Muscle layer of colon (tissue), 2 donors: ENCODE data around the gene ERAP2.

Experiments used
- H3K27ac ChIP-seq: one replicate; pipeline ENCODE4 v1.7.0; 2013; ENCODE audit warnings: low read depth, mild to moderate bottlenecking, low read length, moderate library complexity
- H3K27me3 ChIP-seq, 2 donors: one replicate each; pipeline ENCODE4 v1.7.0; 2013; ENCODE audit warnings: low read length in 2 of 2, mild to moderate bottlenecking in 2 of 2; ENCODE audit not compliant: insufficient read depth in 2 of 2, control insufficient read depth in 1 of 2
- H3K36me3 ChIP-seq: one replicate; pipeline ENCODE4 v1.7.0; 2013; ENCODE audit warnings: mild to moderate bottlenecking, low read length; ENCODE audit not compliant: insufficient read depth
- H3K4me1 ChIP-seq: one replicate; pipeline ENCODE4 v1.7.0; 2013; ENCODE audit warnings: mild to moderate bottlenecking, low read length; ENCODE audit not compliant: insufficient read depth
- H3K4me3 ChIP-seq, 2 donors: one replicate each; pipeline ENCODE4 v1.7.0; 2013; ENCODE audit warnings: low read length in 2 of 2, low read depth in 1 of 2, mild to moderate bottlenecking in 1 of 2, moderate library complexity in 1 of 2
- H3K9ac ChIP-seq: one replicate; pipeline ENCODE4 v1.7.0; 2013; ENCODE audit warnings: low read length
- H3K9me3 ChIP-seq: one replicate; pipeline ENCODE4 v1.7.0; 2013; ENCODE audit warnings: mild to moderate bottlenecking, low read length
- donor health status: abdominal sarcoma.
- donor health status: Adenocarcinoma of cecum.

ERAP2 gene

DNA sequence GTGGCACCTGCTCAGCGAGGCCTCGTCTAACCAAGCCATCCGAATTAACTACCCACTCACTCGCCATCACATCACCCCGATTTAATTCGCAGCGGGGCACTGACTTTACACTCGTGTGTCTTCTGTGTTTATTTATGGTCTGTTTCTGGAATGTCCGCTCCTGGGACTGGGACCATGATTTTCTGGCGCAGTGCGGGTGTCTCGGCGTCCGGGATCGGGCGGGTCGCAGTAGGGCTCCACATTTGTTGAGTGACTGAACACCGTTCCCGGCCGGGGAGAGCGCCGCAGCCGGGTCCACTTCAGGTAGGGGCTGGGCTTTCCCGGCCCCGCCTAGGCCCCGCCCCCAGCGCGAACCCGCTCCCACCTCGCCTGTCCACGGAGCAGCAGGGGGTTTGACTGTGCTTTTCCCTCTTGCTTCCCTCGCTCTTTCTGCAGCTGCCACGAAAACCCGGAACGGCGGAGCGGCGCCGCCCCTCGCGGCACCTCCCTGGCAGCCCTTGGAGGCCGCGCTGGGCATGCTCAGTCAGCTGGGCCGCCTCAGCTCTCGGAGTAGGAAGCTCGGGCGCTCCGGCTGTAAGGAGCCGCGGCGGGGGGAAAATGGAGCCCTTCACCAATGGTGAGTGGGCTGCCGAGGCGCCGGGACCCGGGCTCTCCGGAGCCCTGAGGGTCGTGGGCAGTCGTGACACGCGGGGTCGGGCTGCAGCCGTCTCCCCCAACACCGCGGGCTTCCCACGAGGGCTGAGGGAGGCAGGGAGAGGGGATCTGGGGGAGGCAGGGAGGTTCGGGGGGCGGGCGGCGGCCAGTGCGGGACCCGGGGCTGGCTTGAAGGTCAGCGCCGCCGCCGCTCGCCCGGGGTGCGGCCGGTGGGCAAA, 59.5 kb downstream of the ERAP2 start, which contains the start of gene LNPEP:
Gene LNPEP, plus strand, starts transcription at position 522 of the 872 bp plus-strand sequence. Its CDS starts 76 bp downstream, at position 598.
- H3K36me3 ChIP-seq, result no peaks in the 10 kb centered on the region
- H3K27me3 ChIP-seq, result no peaks in the 10 kb centered on the region
- H3K9me3 ChIP-seq, result no peaks in the 10 kb centered on the region
- H3K27ac ChIP-seq, result peak within 1 kb of the TSS; percentile 99
- peak within 1 kb of the TSS; percentile 84 to 90 for H3K4me3 ChIP-seq
- H3K9ac ChIP-seq, result peak within 1 kb of the TSS; percentile 83
- peaks cover 32% of the 10 kb centered on the region for H3K4me1 ChIP-seq

DNA sequence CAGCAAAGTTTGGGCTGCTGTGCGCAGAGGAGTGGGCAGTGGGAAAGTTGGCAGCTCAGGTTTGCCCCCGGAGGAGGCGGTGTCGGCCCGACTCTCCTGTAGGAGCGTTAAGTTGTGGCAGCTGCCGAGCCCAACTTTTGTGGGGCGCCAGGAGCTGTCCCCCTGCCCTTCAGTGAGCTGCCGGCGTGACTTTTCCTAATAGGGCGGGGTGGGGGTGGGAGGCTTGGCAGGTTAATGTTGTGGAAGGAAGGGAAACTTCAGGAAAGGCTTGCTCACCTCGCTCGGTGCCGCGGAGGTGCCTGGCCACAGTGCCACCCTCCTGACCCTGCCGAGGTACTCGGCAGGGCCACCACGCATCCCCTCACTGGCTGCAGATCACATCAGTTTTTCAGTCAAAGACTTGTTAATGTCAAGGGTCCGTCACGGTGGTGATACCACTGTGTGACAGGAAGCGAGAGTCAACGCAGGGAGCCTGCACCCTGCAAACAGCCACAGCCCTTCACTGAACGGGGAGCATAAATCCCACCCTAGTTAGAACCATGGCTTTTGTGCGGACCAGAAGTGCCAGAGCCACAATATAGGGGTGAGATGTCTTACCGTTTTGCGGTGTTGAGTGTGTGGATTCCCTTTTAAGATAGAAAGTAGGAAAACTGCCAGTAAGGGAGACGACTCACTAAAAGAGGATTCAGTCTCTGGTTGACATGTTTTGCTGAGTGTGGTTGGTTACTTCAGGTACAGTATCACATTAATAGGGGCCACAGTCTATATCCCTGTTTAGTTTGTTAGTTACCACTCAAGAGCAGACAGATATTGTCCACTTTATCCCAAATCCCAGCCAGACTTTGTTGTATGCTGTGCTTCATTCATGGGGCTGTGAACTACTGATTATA, 60.4 kb downstream of the ERAP2 start:
- H3K27me3 ChIP-seq, result no peaks in the 10 kb centered on the region
- H3K9me3 ChIP-seq, result no peaks in the 10 kb centered on the region
- H3K4me3 ChIP-seq, result peak overlapping the region; percentile 84 to 90
- H3K36me3 ChIP-seq, result no peaks in the 10 kb centered on the region
- H3K27ac ChIP-seq, result peak overlapping the region; percentile 99
- H3K4me1 ChIP-seq, result peaks cover 32% of the 10 kb centered on the region
- peak overlapping the region; percentile 46 for H3K9ac ChIP-seq

DNA sequence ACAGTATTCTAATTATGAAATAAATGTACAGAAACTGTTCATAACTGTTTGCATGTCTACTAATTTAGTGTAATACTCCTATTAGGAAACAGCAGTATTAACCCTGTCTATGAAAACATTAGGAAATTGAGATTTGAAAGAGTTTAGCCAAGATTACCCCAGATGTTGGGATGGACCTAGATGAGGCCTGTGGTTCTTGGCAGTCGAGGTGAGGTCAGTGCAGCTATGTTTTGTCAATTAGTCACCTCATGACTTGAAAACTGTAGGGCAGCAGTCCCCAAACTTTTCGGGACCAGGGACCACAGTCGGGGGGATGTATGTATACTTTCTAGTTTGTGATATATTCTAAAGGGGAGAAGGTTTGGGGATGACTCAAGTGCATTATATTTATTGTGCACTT, 64.3 kb downstream of the ERAP2 start:
- Histone ChIP-seq H3K36me3 (no peaks in the 10 kb centered on the region), H3K27me3 (no peaks in the 10 kb centered on the region), H3K27ac (no peak overlapping the region), H3K4me3 (no peak overlapping the region), H3K9ac (no peak overlapping the region), H3K4me1 (peaks cover 15% of the 10 kb centered on the region), H3K9me3 (no peaks in the 10 kb centered on the region)

DNA sequence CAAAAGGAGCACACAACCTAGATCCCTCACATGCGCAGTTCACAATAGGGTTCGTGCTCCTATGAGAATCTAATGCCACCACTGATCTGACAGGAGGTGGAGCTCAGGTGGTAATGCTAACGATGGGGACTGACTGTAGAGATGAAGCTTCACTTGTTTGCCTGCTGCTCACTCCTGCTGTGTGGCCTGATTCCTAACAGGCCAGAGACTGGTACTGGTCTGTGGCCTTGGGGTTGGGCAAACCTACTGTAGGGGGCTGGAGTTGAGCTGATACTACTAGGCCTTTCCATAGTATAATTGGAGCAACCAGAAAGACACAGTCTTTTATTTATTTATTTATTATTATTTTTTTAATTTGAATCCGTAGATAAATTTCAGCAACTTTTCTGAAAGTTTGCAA, 64.8 kb downstream of the ERAP2 start:
- Histone ChIP-seq H3K36me3 (no peaks in the 10 kb centered on the region), H3K9me3 (no peaks in the 10 kb centered on the region), H3K27ac (no peak overlapping the region), H3K4me1 (peaks cover 15% of the 10 kb centered on the region), H3K9ac (no peak overlapping the region), H3K4me3 (no peak overlapping the region), H3K27me3 (no peaks in the 10 kb centered on the region)

DNA sequence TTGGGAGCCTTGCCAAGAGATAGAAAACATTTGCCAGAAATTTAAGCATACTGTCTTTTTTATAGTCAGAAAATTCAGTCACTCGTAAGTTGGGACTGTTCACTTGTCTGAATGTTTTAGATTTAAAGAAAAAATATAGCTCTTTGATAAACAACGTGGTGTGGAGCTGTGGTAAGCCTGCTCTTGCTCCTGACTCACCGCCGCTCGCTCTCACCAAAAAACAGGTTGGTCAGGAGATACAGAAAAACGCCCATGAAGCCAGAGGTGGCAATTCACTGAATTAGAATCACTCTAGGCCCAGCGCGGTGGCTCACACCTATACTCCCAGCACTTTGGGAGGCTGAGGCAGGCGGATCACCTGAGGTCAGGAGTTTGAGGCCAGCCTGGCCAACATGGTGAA, 65.8 kb downstream of the ERAP2 start:
- no peaks in the 10 kb centered on the region for H3K36me3 ChIP-seq
- H3K9ac ChIP-seq, result no peak overlapping the region
- H3K27me3 ChIP-seq, result no peaks in the 10 kb centered on the region
- peaks cover 15% of the 10 kb centered on the region for H3K4me1 ChIP-seq
- no peak overlapping the region for H3K4me3 ChIP-seq
- no peak overlapping the region for H3K27ac ChIP-seq
- H3K9me3 ChIP-seq, result no peaks in the 10 kb centered on the region

DNA sequence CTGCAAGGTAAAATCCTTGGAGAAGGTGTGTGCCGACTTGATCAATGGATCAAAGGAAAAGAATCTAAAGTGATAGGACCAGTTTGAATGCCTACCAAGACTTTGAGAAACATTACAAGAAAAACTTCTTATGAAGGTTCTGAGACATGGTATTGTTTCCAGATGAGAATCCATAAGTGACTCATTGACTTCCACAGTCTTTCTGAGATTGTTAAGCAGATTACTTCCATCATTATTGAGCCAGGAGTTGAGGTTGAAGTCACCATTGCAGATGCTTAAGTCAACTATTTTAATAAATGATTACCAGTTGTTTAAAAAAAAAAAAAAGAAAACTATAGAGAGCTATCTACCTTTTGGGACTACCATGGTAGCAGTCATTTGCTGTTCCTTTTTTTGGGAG, 66.6 kb downstream of the ERAP2 start:
- Histone ChIP-seq H3K36me3 (no peaks in the 10 kb centered on the region), H3K9ac (no peak overlapping the region), H3K4me1 (peaks cover 8% of the 10 kb centered on the region), H3K27me3 (no peaks in the 10 kb centered on the region), H3K27ac (no peak overlapping the region), H3K4me3 (no peak overlapping the region), H3K9me3 (no peaks in the 10 kb centered on the region)

DNA sequence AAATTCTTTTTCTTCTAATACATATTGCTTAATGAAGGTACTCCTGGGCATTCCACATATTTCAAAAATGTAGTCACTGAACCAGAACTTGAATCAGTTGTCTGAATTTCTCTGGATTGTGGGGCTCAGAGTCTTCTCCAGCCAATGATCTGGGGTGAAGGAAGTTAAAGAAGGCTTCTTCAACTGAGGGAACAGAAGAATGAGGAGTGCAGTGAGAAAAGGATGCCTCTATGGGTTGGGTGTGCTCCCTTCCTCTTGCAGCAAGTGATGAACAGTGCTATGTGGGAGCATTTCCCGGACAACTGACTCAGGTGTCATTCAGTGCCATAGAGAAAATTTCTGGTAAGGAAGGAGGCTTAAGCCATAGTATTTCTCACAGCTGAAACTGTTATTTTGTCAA, 67.5 kb downstream of the ERAP2 start:
- no peaks in the 10 kb centered on the region for H3K4me1 ChIP-seq

DNA sequence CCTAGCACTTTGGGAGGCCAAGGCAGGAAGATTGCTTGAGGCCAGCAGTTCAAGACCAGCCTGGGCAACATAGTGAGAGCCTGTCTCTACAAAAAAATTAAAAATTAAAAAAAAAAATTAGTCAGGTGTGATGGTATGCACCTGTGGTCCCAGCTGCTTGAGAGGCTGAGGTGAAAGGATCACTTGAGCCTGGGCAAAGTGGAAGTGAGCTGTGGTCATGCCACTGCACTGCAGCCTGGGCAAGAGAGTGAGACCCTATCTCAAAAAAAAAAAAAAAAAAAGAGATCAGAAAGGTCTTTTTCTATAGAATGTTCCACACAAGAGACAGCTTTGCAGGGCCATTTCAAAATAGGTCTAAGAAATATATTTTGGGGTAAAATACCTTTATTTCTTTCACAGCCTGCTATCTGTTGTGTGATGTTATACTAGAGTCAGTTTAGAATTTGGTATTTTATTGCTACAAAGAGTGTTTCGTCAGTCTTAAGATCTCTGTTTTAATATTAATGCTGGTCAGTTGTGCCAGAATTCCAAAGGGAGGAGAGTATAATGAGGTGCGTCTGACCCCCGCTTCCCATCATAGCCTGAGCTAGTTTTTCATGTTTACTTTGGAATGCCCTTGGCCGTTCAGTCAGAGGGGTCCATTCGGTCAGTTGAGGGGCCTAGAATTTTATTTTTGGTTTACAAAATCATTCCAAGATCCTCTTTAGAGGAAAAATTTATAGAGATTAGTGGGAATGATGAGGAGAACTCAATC, 69.0 kb downstream of the ERAP2 start:
- Histone ChIP-seq H3K9me3 (no peaks in the 10 kb centered on the region), H3K4me3 (no peak overlapping the region), H3K27ac (no peak overlapping the region), H3K27me3 (no peaks in the 10 kb centered on the region), H3K9ac (no peak overlapping the region), H3K36me3 (no peaks in the 10 kb centered on the region), H3K4me1 (peaks cover 5% of the 10 kb centered on the region)

More for the DNA sequence above, 67.5 kb downstream of the ERAP2 start:
- H3K9ac ChIP-seq, result no peak overlapping the region
- no peaks in the 10 kb centered on the region for H3K36me3 ChIP-seq
- H3K9me3 ChIP-seq, result no peaks in the 10 kb centered on the region
- H3K27ac ChIP-seq, result no peak overlapping the region
- H3K27me3 ChIP-seq, result no peaks in the 10 kb centered on the region
- H3K4me3 ChIP-seq, result no peak overlapping the region

DNA sequence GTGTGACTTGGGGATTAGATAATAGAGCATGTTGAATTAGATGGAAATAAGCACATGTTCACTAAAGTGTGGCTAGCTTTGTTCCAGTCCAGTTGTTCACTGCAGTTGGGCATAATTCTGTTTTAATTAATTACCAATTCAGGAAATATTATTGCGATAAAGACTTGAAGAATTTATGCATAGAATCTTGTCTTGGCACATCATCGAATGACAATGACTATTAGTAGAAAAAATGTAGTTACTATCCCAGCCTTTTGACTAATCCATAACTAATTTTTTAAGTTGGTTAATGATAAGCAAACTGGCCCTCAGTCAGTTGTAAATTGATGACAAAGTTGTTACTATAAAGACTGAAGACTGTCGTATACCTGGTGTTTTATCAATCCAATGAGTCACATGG, 70.1 kb downstream of the ERAP2 start:
- Histone ChIP-seq H3K9ac (no peak overlapping the region), H3K27me3 (no peaks in the 10 kb centered on the region), H3K4me1 (peaks cover 5% of the 10 kb centered on the region), H3K4me3 (no peak overlapping the region), H3K9me3 (no peaks in the 10 kb centered on the region), H3K36me3 (no peaks in the 10 kb centered on the region), H3K27ac (no peak overlapping the region)

DNA sequence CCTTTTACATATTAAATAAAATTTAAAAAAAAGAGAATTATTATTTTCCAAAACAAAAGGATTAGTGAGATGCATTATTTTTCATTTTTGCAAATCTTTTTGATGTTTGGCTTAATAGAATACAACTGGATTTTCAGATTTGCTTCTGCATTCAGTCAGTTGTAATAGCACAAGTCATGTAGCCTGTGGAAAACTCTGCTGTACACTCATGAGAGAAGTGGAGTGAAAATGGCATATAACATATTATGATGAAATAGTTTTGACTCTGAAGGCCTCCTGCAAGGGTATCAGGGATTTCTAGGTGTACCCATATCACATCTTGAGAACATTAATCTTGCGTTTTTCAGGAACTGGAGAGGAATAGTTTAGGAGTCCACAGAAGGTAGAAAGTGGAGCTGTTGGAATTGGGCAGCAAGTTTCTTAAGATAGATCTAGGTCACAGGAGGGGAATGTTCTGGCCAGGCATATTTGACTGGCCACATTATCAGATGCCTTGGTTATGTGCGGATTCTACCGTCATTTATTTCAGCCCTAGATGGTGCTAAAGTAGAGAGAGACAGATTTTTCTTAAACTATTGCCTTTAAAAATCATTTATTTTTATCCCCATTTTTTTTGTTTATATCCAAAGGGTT, 75.9 kb downstream of the ERAP2 start:
- Histone ChIP-seq H3K9ac (no peak overlapping the region), H3K27ac (no peak overlapping the region)

More for the DNA sequence above, 75.9 kb downstream of the ERAP2 start:
- no peak overlapping the region for H3K4me3 ChIP-seq
- H3K27me3 ChIP-seq, result no peaks in the 10 kb centered on the region
- H3K9me3 ChIP-seq, result no peaks in the 10 kb centered on the region
- peaks cover 19% of the 10 kb centered on the region for H3K4me1 ChIP-seq
- H3K36me3 ChIP-seq, result no peaks in the 10 kb centered on the region
